Small intestine (tissue), 16 donors: ENCODE measurements around the gene CFAP251. TPM values are rescaled to one million over a fixed set of nuclear protein-coding genes. Genes with fewer than 3 reads are reported as not detected.
A peak's percentile ranks its signal among the peaks of the same experiment; 100 is the strongest.
"Not testable (repeated sequence)": the region's sequence is repeated elsewhere in the genome, so short reads cannot be mapped to it uniquely, and the experiment has no call there.

Source experiments
- DNase-seq, 2 donors: peaks; one replicate each; pipeline versions ENCODE4 v3.0.0 to v3.0.0-alpha.2; 2013
- FAIRE-seq: peaks from 2 replicates; lab custom pipeline; 2012; peaks lifted over from hg19 to GRCh38; lab: Jason Lieb, UNC
- H3K27ac ChIP-seq, 3 donors: one replicate each; pipeline ENCODE4 v1.5.1; 2013; ENCODE audit warnings: low read length in 2 of 3, mild to moderate bottlenecking in 2 of 3, control low read depth in 1 of 3, inconsistent platforms in 1 of 3, low read depth in 1 of 3, moderate library complexity in 1 of 3
- H3K27me3 ChIP-seq, 3 donors: one replicate each; pipeline ENCODE4 v1.6.1; 2013; ENCODE audit warnings: low read length in 3 of 3, inconsistent platforms in 1 of 3; ENCODE audit not compliant: control insufficient read depth in 3 of 3, insufficient read depth in 3 of 3
- H3K36me3 ChIP-seq, 3 donors: one replicate each; pipeline ENCODE4 v1.6.1; 2013; ENCODE audit warnings: low read length in 3 of 3, inconsistent platforms in 1 of 3, low read depth in 1 of 3, mild to moderate bottlenecking in 1 of 3, moderate library complexity in 1 of 3; ENCODE audit not compliant: control insufficient read depth in 3 of 3, insufficient read depth in 2 of 3
- H3K4me1 ChIP-seq, 3 donors: one replicate each; pipeline ENCODE4 v1.6.1; 2013; ENCODE audit warnings: low read length in 2 of 3, inconsistent platforms in 1 of 3, low read depth in 1 of 3, mild to moderate bottlenecking in 1 of 3, moderate library complexity in 1 of 3; ENCODE audit not compliant: control insufficient read depth in 3 of 3, insufficient read depth in 2 of 3
- H3K4me3 ChIP-seq, 3 donors: one replicate each; pipeline ENCODE4 v1.5.1; 2013; ENCODE audit warnings: low read length in 3 of 3, control low read depth in 1 of 3, inconsistent platforms in 1 of 3, low read depth in 1 of 3, mild to moderate bottlenecking in 1 of 3, moderate library complexity in 1 of 3
- H3K9me3 ChIP-seq, 2 donors: one replicate each; pipeline ENCODE4 v1.6.1; 2013; ENCODE audit warnings: low read depth in 1 of 2, low read length in 1 of 2; ENCODE audit not compliant: control insufficient read depth in 2 of 2, insufficient read depth in 1 of 2
- WGBS, 3 donors: extraction: QIAGEN DNeasy Blood & Tissue Kit; methylation state at CpG; one replicate each; pipeline ENCODE4 v1.1.7; 2013; 5-methylcytosine and 5-hydroxymethylcytosine counted together
- long read RNA-seq, 10 donors: transcript quantifications; one replicate each; lab custom pipeline, GENCODE V29; 2026
- polyA plus RNA-seq, 4 donors: library from polyadenylated mRNA; stranded (reverse) in 3 of 4; unstranded in 1 of 4; fragments of 200-250 nt in 3 of 4; fragments of 120-200 nt in 1 of 4; gene quantifications; one replicate each; pipeline versions ENCODE4 v1.2.1 to v1.2.3, GENCODE V29; 2013
- donor health status: healthy with polysubstance abuse.
- donor health status: control.
- donor health status: control.
- donor health status: Bipolar disorder and iron deficiency.
- donor health status: healthy.

CFAP251 gene, protein sequence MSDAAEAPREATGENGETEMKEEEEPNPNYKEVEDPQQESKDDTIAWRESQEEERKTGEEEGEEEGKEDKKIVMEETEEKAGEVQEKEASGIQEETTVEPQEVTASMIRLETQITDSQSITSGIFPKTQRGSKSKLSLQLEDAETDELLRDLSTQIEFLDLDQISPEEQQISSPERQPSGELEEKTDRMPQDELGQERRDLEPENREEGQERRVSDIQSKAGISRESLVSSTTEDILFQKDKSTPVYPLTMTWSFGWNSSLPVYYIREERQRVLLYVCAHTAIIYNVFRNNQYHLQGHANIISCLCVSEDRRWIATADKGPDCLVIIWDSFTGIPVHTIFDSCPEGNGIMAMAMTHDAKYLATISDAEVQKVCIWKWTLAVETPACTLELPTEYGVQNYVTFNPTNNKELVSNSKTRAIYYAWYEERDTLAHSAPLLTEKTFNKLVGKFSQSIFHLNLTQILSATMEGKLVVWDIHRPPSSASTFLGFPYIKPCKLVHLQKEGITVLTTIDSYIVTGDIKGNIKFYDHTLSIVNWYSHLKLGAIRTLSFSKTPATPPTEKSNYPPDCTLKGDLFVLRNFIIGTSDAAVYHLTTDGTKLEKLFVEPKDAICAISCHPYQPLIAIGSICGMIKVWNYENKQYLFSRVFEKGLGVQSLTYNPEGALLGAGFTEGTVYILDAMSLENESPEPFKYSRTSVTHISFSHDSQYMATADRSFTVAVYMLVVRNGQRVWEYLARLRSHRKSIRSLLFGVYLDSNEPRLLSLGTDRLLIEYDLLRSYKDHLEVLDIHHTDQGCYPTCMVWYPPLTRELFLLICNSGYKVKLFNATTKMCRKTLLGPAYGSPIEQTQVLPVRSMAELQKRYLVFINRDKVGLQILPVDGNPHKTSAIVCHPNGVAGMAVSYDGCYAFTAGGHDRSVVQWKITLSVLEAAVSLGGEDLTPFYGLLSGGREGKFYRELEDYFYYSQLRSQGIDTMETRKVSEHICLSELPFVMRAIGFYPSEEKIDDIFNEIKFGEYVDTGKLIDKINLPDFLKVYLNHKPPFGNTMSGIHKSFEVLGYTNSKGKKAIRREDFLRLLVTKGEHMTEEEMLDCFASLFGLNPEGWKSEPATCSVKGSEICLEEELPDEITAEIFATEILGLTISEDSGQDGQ
- 1 to 10 TPM in 1 of 4 donors, under 1 TPM in 2, not detected in 1; 0.34 to 1.6 (median 0.67) TPM for polyA plus RNA-seq
- long read RNA-seq, donor 1 = 0 reads
- long read RNA-seq, donor 2 = 0 reads
- long read RNA-seq, donor 3 = 0 reads
- long read RNA-seq, donor 4 = 0 reads
- long read RNA-seq, donor 5 = 0 reads
- long read RNA-seq, donor 6 = 0 reads
- long read RNA-seq, donor 7 = 0 reads
- long read RNA-seq, donor 8 = 0 reads
- long read RNA-seq, donor 9 = 0 reads
- long read RNA-seq, donor 10 = 0 reads

DNA sequence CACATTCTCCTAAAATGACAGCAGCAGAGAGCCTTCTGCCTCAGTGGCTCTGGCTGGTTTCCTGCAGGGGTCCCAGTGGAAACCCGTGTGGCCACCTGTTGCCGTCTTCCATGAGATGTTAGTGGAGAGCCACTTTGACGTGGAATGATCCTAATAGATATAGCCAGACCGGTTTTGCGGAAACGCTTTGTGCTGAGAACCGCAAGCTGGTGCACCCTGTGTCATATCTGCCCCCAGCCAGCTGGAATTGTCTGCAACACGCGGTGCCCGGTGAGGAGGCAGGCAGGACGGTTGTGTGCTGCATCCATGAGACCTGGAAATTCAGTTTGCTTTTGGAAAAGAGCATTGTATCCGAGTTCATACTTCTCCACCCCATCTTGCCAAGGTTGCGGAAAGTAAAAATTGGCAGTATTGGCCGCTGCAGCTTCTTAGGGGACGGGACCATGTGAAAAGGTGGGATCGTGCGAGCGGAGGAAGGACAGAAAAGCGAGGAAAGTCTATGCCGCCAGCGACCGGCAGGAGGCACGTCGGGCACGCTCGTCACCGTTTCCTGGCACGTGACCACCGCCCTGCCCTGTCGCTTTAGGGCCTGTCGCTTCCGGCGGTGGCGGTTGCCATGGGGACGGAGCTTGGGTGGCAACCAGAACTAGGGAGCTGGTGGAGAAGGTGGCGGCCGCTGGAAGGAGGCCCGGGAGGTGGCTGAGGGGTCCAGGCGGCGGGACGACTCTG is at the start of gene CFAP251:
Gene CFAP251 (plus strand): TSS at position 643 of the 729 bp plus-strand sequence. CDS start 2,714 bp downstream, outside the sequence.
- Histone ChIP-seq H3K27me3 (no peaks in the 10 kb centered on the region), H3K36me3 (peaks cover 0 to 38% (median 9%) of the 10 kb centered on the region in 3 donors), H3K9me3 (no peaks in the 10 kb centered on the region), H3K4me3 (peak within 1 kb of the TSS in 2 of 3 donors; percentile 33 to 39), H3K4me1 (no peaks in the 10 kb centered on the region), H3K27ac (peak within 1 kb of the TSS; percentile 13 to 60 (median 35))
- FAIRE-seq (no peak), DNase-seq (peak; percentile 96 to 98)
- WGBS, 3 donors = 9 to 20% (median 15%) methylated on average over 38 to 41 of the region's 41 CpGs

DNA sequence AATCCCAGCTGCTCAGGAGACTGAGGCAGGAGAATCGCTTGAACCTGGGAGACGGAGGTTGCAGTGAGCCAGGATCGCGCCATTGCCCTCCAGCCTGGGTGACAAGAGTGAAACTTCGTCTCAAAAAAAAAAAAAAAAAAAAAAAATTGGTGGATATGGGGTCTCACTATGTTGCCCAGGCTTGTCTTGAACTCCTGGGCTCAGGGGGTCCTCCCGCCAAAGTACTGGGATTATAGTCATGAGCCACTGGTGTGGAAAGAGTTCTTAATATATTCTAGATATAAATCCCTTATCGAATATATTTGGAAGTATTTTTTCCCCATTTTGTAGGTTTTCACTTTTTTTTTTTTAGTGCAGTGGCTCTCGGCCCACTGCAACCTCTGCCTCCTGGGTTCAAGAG is 49.2 kb upstream of the CFAP251 start:
- DNase-seq, H3K4me3 ChIP-seq, H3K27me3 ChIP-seq, FAIRE-seq, H3K27ac ChIP-seq, H3K4me1 ChIP-seq, H3K36me3 ChIP-seq, H3K9me3 ChIP-seq: not testable (repeated sequence)
- WGBS, 3 donors = 94% methylated on average over 7 to 8 of the region's 8 CpGs

DNA sequence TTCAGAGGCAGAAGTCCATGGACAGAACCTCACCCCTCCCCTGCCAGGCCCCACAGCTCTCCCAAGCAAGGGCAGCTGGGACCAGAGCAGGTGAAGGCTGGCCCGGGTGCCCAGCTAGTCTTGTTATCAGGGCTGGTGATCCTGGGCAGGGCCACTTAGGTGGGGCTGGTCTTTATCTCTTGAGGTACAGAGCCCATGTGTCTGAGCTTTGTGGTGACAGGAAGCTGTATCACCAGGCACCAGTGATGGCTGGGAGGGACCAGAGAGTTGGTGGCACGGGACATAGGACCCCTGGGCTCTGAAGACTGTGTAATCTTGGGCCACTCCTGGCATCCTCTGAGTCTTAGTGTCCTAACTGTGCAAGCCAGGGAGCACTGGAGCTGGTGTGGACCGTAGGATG is 46.9 kb upstream of the CFAP251 start:
- FAIRE-seq (no peak), DNase-seq (peak in 1 of 2 donors; percentile 37)
- WGBS, 3 donors = 30 to 66% (median 35%) methylated on average over 3 of the region's 3 CpGs
- no peaks in the 10 kb centered on the region for H3K4me1 ChIP-seq
- H3K27ac ChIP-seq = no peak overlapping the region
- H3K27me3 ChIP-seq = no peaks in the 10 kb centered on the region
- no peaks in the 10 kb centered on the region for H3K9me3 ChIP-seq
- no peak overlapping the region for H3K4me3 ChIP-seq
- no peaks in the 10 kb centered on the region for H3K36me3 ChIP-seq

DNA sequence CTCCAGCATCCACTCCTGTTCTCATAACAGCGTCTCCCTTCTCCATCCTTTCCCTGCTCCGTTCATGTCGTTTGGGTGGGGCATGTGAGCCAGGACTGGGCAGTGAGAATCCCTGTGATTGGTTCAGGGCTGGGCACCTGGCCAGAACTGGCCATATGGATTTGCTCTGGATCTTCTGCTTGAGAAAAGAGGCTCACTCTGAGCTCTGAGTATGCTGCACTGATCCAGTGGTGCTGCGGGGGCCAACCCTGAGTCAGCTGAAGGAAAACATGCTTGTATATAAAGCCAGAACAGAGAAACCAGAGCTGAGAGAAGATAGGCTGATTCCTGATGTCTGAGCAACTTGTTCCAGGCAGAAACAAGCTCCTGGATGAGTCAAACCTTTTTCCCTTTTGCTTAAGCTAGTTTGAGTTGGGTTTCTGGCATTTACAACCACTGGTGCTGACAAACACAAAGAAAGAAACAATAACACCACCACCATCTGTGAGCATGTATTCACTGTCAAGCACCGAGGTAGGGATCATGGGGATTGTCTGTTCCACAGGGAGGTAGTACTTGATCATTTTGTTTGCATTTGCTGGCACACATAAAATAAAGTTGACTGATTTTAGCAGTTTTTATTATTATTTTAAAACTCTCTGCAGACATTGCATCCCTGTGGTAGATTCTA is 45.7 kb upstream of the CFAP251 start:
- H3K27ac ChIP-seq = peak overlapping the region in 2 of 3 donors; percentile 40 to 66
- FAIRE-seq (no peak), DNase-seq (peak; percentile 8 to 47)
- H3K4me3 ChIP-seq = no peak overlapping the region
- no peaks in the 10 kb centered on the region for H3K9me3 ChIP-seq
- H3K4me1 ChIP-seq = no peaks in the 10 kb centered on the region
- H3K36me3 ChIP-seq = no peaks in the 10 kb centered on the region
- 55 to 67% (median 63%) methylated on average over 5 of the region's 5 CpGs for WGBS, 3 donors
- no peaks in the 10 kb centered on the region for H3K27me3 ChIP-seq

DNA sequence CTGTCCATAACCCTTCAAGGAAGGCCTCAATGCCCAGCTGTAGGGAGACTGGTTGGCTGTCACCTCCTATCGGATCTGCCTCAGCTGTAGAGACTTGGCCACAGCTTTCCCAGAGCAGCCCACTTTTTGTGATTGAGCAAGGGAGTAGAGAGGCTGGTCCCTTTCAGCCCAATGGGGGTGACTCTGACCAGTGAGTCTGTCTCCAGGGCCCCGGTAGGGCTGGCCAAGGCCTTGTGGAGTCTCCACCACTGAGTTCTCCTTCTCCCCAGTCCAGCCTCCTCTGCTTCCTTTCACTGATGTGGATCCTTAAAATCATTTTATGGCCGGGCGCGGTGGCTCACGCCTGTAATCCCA is 45.2 kb upstream of the CFAP251 start:
- no peak for FAIRE-seq
- Histone ChIP-seq H3K36me3 (no peaks in the 10 kb centered on the region), H3K27ac (peak overlapping the region in 2 of 3 donors; percentile 40 to 66), H3K27me3 (no peaks in the 10 kb centered on the region), H3K4me3 (no peak overlapping the region), H3K4me1 (no peaks in the 10 kb centered on the region), H3K9me3 (no peaks in the 10 kb centered on the region)
- WGBS, 3 donors = 78 to 83% (median 82%) methylated on average over 6 of the region's 6 CpGs
- no peak for DNase-seq

DNA sequence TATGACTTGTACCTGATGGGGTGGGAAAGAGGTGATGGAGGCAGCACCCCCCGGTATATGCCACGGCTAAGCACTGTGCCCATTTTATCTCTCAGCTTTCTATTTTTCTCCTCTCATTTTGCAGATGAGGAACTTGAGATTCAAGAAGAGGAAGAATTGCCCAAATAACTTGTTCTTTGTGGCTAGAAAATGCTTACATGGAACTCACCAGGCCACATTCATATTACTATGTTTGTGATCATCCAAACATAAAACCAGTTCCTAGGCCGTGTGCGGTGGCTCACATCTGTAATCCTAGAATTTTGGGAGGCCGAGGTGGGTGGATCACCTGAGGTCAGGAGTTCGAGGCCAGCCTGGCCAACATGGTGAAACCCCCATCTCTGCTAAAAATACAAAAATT is 44.3 kb upstream of the CFAP251 start:
- DNase-seq (no peak), FAIRE-seq (no peak)
- WGBS, 3 donors = 86 to 97% (median 92%) methylated on average over 6 of the region's 6 CpGs
- no peaks in the 10 kb centered on the region for H3K27me3 ChIP-seq
- no peak overlapping the region for H3K27ac ChIP-seq
- no peaks in the 10 kb centered on the region for H3K36me3 ChIP-seq
- H3K9me3 ChIP-seq = no peaks in the 10 kb centered on the region
- H3K4me1 ChIP-seq = no peaks in the 10 kb centered on the region
- H3K4me3 ChIP-seq = no peak overlapping the region

DNA sequence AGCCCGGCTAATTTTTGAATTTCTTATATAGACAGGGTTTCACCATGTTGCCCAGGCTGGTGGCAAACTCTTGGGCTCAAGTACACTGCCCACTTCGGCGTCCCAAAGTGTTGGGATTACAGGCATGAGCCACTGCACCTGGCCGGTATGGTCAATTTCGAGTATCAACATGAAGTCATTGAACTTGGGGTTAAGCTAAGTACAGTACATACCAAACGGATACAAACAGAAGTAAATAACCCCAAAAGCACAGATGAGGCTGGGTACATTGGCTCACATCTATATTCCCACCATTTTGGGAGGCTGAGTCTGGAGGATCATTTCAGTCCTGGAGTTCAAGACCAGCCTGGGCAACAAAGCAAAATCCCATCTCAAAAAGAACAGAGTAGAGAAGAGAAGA is 42.8 kb upstream of the CFAP251 start:
- 88 to 90% (median 89%) methylated on average over 6 of the region's 6 CpGs for WGBS, 3 donors
- Histone ChIP-seq H3K9me3 (no peaks in the 10 kb centered on the region), H3K4me1 (no peaks in the 10 kb centered on the region), H3K27me3 (no peaks in the 10 kb centered on the region), H3K4me3 (no peak overlapping the region), H3K27ac (no peak overlapping the region), H3K36me3 (no peaks in the 10 kb centered on the region)
- FAIRE-seq (no peak), DNase-seq (no peak)
